HG02943 (cell line): Measurements from ENCODE around the gene VENTX.

ENCODE experiments used
- ATAC-seq: cut with Tn5 transposase; IDR thresholded peaks from one replicate; pipeline ENCODE4 v1.9.1; 2021; ENCODE audit warnings: mild to moderate bottlenecking, low read depth, moderate library complexity; ENCODE audit not compliant: unreplicated experiment

Gene VENTX

DNA sequence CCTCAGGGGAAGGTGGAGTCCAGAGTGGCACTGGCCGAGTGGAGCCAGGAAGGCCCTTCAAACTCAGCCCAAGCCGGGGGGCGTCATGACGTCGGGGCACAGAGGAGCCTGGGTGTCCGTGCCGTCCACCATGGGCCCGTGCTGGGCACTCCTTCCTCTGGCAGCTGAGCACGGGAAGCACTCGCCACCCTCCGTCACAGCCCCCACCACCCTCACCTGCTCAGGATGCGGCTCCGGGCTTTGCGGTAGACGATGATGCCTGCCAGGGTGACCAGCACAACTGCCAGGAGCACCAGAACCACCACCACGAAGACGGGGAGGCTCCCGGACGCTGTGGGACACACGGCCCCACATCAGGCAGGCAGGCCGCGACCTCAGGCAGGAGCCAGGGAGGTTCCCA is 30.9 kb downstream of the VENTX start:
- no peak for ATAC-seq

DNA sequence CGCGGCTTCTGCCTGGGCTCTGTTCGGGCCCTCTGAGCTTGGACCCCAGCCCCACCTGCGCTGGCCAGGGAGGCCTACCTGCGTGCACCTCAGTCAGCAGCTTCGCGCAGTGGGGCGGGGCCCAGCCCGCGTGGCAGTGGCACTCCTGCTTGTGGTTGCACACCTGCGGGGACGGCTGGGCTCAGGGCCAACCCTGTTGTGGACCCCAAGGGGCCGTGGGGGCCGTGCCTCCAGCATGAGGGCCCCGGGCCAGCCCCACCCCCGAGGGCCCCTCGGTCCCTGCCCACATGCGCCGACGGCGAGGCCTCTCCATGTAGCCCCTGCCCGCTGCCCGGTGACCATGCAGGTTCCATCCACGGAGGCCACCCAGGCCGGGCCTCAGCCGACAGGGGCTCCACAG is 31.7 kb downstream of the VENTX start:
- no peak for ATAC-seq

DNA sequence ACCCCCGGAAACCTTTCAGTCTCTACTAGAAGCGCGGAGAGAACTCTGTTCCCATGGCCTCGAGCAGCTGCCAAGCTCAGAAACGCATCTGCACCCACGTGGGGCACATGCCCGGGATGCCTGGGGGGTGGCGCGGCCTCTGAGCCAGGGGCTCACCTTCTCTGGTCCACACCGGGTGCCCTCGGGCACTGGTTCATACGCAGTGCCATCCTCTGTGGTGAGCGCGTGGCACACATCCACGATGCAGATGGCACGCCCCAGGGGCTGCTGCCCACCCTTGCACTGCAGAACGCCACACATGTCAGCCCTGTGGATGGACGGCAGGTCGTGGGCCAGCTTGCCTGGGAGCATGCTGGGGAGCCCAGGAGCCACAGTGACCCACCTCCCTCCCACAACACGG is 32.5 kb downstream of the VENTX start:
- ATAC-seq, result no peak

DNA sequence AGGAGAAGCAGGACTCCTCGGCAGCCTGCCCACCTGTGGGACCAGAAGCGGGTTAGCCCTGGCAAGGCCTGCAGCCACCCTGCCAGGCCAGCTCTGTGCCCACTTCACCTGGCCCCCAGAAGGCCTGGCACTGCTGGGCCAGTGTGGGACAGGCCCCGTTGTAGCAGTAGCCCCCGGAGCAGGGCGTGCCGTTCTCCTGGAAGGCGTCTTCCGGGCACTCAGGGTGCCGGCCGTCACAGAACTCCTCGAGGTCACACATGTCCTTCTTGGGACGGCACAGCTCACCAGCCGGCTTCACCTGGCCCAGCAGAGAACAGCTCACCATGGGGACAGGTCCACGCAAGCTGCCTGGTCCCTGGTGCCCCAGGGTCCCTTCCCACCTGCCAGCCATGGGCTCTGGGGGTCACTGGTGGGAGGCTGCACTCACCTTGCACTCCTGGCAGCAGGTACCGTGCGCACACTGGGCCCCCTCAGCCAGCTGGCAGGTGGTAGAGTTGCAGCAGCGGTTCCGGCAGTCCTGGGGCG is 33.2 kb downstream of the VENTX start:
- no peak for ATAC-seq

DNA sequence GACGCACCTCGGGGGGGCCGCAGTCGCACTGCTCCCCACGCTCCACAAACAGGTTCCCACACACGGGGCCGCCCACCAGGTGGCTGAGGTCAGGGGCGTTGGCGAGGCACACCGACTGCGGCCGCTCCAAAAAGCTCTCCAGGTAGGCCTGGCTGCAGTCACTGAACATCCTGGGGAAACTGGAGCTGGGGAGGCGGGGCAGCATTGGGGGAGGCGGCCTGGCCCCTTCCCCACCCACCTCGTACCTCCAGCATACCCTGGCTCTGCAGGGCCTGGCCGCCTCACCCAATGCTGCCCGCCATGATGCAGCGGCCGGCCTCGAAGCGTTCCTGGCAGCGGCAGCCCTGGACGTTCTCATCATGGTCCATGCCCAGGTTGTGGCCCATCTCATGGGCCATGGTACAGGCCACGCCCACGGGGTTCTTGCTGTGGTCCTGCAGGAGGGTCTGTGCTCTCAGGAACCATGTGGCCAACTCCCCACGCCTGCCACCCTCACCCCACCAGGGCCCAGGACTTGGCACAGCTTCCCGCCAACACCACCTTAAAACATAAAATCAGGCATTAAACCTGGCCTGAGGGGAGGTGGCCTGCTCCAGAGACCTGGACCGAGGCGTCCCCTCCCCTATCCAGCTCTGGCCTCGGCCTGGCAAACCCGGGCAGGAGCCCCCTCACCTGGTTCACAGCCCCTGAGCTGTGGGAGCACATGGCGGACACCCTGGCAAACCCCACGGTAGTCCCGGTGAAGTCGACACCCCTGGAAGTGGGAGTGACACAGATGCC is 34.1 kb downstream of the VENTX start:
- no peak for ATAC-seq

DNA sequence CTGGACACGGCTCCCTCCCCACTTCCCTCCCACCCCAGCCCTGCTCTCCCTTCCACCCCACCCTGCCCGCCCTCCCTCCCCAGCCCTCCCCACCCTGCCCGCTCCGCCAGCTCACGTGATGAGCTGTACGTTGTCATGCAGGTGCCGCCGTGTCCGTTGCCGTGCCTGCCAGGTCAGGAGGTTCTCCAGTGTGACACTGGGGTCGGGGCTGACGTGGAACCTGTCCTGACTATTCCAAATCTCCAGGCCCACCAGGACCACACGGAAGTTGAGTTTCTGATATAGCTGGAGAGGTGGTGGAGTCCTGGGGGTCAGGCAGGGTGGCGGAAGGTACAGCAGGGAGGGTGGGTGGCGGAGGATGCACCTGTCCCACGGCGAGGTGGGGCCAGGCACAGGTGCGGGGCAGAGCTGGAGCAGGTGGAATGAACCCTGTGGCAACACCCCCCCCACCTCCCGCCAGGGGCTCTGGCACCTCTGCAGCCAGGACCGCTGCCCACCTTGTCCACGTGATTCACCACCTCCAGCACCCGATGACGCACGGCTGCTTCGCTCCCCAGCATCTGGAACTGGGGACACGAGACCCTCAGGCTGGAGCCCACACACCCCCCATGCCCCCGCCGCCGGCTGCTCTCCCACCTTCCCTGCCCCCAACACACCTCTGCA is 34.8 kb downstream of the VENTX start:
- ATAC-seq, result no peak

DNA sequence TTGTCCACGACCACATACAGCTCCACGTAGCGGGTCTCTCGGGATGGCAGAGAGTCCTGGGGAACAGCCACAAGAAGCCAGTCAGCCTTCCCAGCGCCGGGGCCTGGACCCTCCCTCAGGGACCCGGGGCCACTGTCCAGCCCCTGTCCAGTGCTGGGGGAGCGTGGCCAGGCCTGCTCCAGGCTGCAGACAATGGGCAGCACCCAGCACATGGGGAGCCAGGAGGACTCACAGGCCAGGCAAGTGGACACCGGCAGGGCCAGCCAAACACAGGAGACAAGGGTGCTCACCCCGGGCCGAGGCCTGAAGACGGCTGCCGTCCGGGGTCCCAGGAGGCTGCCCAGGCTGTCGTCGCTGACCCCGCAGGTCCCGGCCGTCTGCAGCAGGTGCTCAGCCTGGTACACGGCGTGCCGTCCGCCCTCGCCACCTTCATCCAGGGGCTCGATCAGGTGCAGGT is 35.3 kb downstream of the VENTX start:
- ATAC-seq, result no peak

DNA sequence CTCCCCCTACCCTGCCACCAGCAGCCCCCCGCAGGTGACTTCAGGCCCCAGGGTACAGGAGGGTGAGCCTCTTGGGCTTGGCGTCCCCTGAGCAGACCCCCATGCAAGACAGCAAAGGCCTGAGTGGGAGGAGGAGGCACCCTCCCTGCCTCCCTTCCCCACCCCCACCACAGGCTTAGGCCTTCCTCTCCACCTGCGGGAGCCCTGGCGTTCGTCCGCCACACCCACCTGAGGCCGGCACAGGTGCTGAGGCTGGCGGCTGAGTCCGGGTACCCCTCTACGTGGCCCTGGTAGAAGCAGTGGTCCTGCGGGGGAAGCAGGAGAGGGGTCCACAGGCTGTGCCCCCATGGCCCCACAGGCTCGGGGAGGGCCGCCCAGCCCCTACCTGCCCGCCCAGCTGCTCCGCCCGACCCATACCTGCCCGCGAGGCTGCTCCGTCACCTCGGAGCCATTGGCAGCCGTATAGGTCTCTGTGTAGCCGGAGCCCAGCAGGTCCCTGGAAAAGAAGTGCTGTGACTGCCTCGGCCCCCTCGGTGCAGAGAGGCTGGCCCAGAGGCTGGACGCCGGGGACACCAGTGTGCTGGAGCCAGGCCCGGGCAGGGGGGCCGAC is 36.0 kb downstream of the VENTX start:
- no peak for ATAC-seq

DNA sequence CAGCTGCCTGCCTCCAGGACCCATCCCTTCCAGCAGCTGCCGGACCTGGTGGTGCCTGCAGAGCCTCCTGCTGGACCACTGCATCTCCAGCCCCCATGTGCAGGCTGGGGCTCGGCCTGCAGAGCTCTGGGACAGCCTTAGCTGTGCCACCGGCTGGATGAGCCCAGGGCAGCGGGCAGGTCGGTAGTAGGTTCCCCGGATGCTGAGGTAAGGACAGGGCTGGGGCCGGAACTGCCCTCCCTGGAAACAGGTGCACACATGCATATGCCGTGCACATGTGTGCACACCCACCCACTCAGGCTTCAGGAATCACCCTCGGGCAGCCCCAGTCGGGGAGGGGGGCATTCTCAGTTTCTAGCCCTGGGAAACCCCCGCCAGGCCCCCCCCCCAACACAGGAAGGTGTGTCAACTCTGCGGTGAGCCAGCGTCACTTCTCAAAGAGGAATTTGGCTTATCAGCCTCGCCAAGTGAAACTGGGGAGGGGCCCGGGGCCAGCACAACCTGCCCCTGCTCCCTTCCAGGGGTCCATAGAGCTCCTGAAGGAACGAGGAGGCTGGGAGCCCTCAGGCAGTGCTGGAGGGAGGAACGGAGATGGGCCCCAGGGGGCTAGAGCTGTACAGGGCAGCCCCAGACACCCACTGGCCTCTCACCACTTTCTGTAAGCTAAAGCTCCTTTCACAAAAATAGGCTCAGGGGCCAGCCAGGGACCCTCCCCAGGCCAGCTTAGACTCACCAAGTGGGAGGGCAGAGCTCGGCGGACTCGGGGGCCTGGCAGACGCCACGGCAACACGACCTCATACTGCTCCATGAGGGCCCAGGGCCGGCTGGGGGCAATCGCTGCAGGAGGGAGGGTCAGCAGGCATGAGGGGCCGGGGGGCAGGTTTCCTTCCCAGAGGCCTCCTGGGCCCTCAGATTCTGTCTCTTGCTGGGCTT is 37.4 kb downstream of the VENTX start:
- peak; percentile 35 for ATAC-seq

DNA sequence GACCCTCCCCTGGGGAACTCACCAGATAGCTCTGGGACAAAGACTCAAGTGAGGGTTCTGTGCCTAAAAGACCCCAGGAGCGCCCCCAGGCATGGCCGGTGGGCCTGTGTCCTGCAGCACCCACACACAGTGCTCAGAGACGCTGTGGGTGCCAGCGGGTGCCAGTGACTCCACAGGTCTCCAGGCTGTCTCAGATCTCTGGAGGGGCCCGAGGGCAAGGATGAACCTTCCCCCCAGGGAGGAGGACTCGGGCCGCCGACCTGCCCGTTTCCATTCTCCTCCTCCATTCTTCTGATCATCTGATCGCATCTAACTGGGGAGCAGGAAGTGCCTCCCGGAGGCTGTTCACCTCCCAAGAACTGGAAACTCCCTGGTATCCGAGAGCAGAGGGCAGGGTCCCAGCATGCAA is 38.0 kb downstream of the VENTX start:
- ATAC-seq, result peak; percentile 40

DNA sequence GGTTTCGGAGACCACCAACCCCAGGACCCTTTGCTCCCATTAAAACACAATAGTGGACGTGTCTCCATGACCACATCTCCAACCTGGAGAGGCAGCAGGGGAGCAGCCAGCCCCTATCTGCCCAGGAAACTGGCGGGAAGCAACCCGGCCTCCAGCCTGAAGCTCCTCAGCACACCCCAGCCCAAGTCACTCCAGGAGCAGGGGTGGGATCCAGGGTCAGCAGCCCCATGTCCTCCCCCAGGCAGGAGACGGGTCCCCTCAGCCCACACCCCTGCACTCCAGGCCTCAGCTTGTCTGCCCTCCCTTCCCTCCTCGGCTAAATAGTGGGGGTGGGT is 38.4 kb downstream of the VENTX start:
- ATAC-seq, result no peak

DNA sequence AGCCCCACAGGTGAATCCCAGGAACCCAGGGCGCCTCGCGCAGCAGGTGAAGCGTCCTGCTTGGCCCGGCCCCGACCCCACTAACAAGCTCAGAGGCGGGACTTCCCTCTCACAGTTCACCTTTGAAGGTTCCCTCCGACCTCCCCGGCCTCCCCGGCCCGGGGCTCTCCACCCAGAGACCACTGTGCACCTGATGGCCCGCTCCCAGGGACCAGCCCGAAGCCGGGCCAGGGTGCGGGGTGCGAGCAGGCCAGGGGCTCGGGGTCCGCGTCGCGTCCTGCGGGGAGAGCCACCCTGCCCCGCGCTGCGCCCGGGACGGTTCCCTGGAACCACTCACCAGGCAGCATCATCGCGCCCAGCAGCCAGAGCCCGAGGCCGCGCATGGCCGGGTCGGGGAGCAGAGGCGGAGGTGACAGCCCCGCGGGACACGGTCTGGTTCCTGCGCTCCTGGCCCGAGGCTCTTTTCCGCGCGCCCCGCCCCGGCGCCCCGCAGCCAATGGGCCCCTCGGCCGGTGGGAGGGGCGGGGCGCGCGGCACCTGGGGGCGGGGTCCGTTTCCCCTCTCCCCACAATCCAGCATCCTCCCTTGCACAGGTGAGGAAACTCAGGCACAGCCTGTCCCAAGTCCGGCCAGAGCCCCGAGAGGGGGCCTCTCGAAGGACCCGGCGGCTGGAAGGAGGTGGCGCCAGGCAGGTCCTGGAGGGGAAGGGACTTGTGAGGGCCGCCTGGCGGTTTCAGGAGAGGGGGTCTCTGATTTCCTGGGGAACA is 39.0 kb downstream of the VENTX start, which contains the start of gene ADAM8:
Gene ADAM8 (minus strand): TSS at position 434 of the 767 bp plus-strand sequence. CDS start 51 bp downstream, at position 383.
- ATAC-seq, result peak; percentile 40

DNA sequence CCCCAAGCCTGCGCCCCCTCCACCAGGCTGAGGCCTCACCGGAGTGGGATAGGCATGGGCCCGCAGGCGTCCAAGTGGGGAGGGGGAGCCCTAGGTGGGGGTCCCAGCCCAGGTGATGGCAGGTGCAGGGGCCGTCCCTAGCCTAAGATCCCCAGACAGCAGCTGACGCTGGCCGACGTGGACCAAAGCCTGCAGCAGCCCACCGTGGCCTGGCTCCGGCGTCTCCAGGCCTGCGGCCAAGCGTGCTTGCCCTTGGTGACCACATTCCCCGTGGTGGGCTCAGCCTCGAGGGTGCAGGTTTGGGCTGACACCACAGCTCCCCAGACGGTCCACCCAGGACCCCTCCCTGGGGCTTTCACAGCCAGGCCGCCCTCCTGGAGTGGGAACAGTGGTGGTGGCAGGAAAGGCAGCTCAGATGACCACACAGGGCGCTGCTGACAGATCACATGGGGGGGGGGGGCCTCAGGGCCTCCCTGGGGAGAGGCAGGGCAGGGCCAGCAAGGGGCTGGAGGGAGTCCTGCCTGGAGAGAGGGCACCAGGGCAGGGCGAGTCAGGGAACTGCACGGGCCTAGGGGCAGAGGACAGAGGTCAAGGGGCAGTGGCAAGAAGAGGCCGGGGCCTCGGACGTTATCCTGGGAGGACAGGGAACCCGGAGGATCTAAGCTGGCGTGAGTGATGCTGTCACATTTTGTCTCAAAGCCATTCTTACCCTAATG is 39.8 kb downstream of the VENTX start:
- ATAC-seq, result no peak

DNA sequence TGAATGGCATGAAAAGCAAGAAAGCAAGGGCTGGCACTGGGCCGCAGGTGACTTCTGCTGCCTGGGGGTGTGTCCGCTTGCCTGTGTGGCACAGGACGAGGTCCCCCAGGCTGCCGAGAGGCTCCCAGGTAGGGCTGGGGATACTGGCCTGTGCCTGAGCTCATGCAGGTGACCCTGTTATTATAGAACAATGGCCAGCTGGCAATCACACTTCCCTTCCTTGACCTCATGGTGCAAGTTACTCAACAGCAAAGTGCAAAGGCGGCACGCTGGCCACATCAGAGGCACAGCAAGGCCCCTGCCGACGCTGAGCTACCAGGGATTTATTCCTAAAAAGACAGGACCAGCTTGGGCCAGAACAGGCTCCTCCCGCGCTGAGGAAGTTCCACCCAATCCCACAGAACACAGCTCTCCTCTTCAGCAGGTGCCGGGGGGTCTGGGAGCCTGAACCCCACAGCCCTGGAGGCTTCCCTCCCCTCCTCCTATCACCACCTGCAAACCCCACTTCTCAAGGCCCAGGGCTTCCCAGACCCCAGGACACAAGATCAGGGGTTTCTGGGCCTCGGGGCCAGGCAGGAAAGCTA is 40.4 kb downstream of the VENTX start:
- ATAC-seq, result no peak

DNA sequence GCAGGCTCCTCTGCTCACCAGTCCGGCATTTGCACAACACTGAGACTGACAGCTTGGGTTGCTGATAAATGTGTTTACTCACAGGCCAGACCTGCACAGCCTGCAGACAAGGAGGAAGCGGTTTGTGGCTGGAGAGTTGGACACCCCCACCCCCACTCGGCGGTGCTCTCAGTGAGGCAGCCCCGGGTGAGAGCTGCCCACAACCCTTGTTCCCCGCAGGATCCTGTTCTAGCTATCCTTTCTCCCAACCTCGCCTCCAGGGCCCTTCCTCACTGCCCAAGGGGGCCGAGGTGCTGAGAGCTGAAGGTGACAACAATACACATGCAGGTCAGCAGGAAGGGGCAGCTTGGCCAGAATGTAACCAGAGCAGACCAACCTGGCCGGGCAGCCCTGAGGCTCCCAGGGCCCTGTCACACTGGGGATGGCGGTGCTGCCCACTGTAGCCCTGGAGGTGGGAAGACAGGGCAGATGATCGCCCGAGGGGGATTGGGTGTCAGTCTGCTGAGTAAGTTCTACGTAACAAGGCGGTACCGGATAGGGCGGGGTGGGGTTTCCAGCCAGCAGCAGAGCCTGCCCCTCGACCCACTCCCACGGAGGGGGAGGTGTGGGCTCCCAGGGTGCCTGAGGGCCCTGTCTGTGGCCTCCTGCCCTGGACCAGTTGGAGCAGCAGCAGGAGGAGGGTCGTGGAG is 41.1 kb downstream of the VENTX start:
- ATAC-seq, result peak; percentile 40

DNA sequence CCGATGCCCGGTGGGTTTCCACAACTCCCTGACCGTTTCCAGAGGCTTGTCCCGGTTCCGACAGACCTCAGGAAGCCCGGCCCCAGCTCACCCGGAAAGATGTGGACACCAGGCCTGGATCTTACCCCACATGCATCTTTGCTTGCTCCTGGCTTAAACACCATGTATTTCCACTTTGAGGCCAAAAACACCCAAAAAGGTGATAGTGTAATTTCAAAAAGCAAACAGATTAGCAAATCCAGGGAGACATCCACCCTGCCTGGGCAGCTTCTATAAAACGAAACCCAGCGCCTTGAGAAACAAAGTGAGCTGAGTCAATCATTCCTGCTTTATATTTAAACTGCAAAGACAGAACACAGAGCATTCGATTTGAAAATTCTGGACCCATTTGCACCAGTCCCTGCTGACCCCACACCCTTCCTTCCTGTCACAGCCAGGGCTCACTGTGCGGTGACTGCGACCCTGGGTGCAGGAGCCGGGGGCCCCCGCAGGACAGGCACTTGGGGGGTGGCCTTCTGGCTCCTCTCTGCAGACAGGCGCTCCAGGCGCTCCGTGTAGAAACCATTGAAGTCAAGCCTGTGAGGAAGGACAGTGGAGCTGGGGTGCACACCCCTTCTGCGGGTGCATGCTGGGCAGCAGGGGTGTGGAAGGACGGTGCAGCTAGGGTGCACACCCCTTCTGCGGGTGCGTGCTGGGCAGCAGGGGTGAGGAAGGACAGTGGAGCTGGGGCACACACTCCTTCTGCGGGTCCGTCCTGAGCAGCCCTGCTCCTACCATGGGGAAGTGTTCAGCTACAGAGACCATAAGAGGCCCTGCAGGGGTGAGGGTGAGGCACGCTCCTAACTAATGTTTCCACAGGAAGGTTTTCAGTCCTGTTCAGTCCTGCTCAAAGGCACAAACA is 41.9 kb downstream of the VENTX start:
- no peak for ATAC-seq
